Stomach smooth muscle (tissue), 2 donors: ENCODE results near the gene HRH3.

Experiments
- H3K27ac ChIP-seq: one replicate; pipeline ENCODE4 v1.7.0; 2013; ENCODE audit warnings: mild to moderate bottlenecking, low read length, inconsistent platforms
- H3K27me3 ChIP-seq, 2 donors: one replicate each; pipeline ENCODE4 v1.7.0; 2013; ENCODE audit warnings: low read length in 2 of 2; ENCODE audit not compliant: insufficient read depth in 2 of 2, control insufficient read depth in 1 of 2
- H3K36me3 ChIP-seq, 2 donors: one replicate each; pipeline ENCODE4 v1.7.0; 2013; ENCODE audit warnings: low read length in 2 of 2; ENCODE audit not compliant: control insufficient read depth in 2 of 2, insufficient read depth in 2 of 2
- H3K4me1 ChIP-seq: one replicate; pipeline ENCODE4 v1.7.0; 2013; ENCODE audit warnings: low read length; ENCODE audit not compliant: control insufficient read depth, insufficient read depth
- H3K4me3 ChIP-seq, 2 donors: one replicate each; pipeline ENCODE4 v1.7.0; 2013; ENCODE audit warnings: low read length in 2 of 2
- H3K9ac ChIP-seq, 2 donors: one replicate each; pipeline ENCODE4 v1.7.0; 2013; ENCODE audit warnings: low read length in 2 of 2, mild to moderate bottlenecking in 1 of 2
- H3K9me3 ChIP-seq, 2 donors: one replicate each; pipeline ENCODE4 v1.7.0; 2013; ENCODE audit warnings: low read length in 2 of 2; ENCODE audit not compliant: control insufficient read depth in 2 of 2
- donor health status: healthy.
- donor health status: Pancreatic carcinoma.

HRH3 gene

DNA sequence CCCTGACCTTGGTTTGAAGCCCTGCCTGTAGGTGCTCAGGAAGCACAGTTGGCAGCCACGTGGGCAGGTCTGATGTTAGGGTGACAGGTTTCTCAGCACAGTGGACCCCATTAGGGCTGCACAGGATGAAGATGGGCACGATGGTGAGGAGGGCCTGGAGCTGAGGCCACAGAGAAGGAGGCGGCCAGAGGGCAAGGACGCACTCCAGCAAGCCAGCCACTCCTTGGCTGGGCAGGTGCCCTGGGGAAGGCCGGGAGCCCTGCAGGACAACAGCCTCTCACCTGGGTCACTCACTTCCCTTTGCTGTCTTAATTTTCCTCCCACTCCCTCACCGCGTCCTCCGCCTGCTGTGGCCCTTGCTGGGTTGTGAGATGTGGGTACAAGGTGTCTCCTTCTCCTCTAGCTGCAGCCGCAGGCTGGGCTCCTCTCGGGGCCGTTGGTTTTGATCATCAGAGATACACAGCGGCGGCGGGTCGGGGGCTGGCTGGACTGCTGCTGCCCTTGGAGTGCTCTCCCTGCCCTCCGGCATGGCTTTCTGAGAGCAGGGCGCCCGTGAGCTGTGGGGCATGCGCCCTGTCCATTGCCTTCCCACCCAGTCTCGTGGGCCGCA is 23.9 kb upstream of the HRH3 start:
- no peak overlapping the region for H3K9ac ChIP-seq
- H3K27ac ChIP-seq = no peak overlapping the region
- H3K4me1 ChIP-seq = peaks cover 30% of the 10 kb centered on the region

DNA sequence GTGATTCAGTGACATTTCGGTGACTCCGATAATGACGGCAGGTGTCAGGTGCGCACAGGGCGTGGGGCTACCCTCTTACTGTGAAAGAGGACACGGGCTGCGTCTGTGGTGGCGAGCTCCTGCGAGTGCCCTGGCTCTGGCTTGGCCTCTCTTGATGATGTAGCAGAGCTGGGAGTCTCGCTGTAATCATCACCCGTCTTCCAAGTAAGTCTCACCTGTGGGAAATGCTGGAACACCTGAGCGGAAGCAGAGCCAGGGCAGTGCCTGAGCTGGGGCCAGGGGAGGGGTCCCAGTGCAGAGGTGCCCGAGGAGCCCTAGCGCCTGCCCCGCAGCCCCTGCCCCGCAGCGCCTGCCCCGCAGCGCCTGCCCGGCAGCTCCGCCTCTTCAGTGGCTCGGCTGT is 23.0 kb upstream of the HRH3 start:
- Histone ChIP-seq H3K27me3 (no peaks in the 10 kb centered on the region), H3K36me3 (peaks cover 0 to 9% of the 10 kb centered on the region in 2 donors), H3K27ac (no peak overlapping the region), H3K9me3 (no peaks in the 10 kb centered on the region), H3K4me1 (peaks cover 30% of the 10 kb centered on the region), H3K4me3 (no peak overlapping the region), H3K9ac (no peak overlapping the region)

More for the DNA sequence above, 23.9 kb upstream of the HRH3 start:
- Histone ChIP-seq H3K27me3 (no peaks in the 10 kb centered on the region), H3K36me3 (peaks cover 0 to 9% of the 10 kb centered on the region in 2 donors), H3K9me3 (no peaks in the 10 kb centered on the region), H3K4me3 (no peak overlapping the region)

DNA sequence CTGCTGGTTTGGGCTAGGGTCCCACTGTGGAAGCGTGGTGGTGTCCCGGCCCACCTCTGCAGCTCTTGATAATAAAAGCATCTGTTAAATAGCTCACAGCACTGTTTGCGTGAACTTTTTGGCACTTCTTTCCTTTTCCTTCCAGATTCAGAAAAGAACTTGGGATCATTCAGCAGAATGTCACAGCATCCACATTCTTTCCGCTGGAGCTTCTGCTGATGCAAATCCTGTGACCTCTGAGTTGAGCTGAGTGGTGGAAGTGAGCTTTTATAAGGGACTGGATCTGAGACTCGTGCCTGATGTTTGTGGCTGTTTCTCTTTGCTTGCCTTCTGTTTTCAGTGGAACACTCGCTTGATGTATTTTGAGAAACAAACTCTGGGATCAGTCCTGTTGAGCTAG is 22.1 kb upstream of the HRH3 start:
- H3K27ac ChIP-seq = no peak overlapping the region
- peaks cover 35% of the 10 kb centered on the region for H3K4me1 ChIP-seq
- H3K36me3 ChIP-seq = peaks cover 0 to 9% of the 10 kb centered on the region in 2 donors
- no peaks in the 10 kb centered on the region for H3K9me3 ChIP-seq
- no peak overlapping the region for H3K4me3 ChIP-seq
- no peak overlapping the region for H3K9ac ChIP-seq
- H3K27me3 ChIP-seq = no peaks in the 10 kb centered on the region

DNA sequence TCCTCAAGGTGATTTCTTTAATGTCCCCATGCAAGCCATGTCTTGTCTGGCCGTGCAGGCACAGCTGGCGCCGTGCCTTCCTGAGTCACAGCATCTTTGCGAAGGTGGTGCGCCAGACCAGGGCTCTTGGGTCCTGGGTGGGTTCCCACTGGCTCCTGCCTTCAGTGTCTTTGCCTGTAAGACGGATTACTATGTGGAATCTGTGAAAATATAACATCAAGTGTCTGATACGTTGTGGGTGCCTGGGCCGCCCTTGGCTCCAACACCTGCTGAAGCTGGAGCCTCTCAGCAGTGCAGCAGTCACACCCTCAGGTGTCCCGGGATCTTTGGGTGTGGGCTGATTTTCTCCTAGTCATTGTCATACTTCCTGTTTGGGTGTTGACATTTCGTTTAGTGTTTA is 21.4 kb upstream of the HRH3 start:
- H3K27ac ChIP-seq = no peak overlapping the region
- H3K4me1 ChIP-seq = peaks cover 28% of the 10 kb centered on the region
- no peaks in the 10 kb centered on the region for H3K27me3 ChIP-seq
- no peaks in the 10 kb centered on the region for H3K9me3 ChIP-seq
- H3K4me3 ChIP-seq = no peak overlapping the region
- H3K9ac ChIP-seq = no peak overlapping the region
- H3K36me3 ChIP-seq = peaks cover 0 to 9% of the 10 kb centered on the region in 2 donors

DNA sequence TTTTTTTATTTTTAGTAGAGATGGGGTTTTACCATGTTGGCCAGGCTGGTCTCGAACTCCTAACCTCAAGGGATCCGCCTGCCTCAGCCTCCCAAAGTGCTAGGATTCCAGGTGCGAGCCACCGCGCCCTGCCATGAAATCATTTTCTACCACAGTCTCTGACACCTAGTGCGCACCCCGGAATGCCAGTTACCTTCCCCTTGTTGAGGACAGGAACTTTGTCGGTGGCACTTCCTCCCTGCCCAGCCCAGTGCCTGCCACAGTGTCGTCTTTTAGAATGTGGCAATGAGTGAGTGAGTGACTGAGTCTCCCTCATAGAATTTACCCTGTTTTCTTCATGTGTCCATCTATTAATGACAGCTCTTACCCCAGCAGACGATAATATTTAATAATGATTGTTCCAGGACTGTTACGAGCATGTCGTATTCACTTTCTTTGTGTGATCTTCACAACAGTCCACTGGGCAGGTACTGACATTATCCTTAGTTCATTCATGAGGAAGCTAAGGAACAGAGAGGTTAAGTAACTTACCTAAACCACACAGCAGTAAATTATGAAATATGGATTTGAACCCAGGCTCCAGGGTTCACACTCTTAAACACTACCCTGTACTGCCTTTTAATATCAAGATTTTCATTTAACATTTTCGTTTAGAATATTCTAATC is 20.1 kb upstream of the HRH3 start:
- H3K9ac ChIP-seq = no peak overlapping the region
- H3K4me1 ChIP-seq = peaks cover 26% of the 10 kb centered on the region
- no peaks in the 10 kb centered on the region for H3K27me3 ChIP-seq
- H3K4me3 ChIP-seq = no peak overlapping the region
- peaks cover 0 to 7% of the 10 kb centered on the region in 2 donors for H3K36me3 ChIP-seq
- H3K27ac ChIP-seq = no peak overlapping the region
- H3K9me3 ChIP-seq = no peaks in the 10 kb centered on the region

DNA sequence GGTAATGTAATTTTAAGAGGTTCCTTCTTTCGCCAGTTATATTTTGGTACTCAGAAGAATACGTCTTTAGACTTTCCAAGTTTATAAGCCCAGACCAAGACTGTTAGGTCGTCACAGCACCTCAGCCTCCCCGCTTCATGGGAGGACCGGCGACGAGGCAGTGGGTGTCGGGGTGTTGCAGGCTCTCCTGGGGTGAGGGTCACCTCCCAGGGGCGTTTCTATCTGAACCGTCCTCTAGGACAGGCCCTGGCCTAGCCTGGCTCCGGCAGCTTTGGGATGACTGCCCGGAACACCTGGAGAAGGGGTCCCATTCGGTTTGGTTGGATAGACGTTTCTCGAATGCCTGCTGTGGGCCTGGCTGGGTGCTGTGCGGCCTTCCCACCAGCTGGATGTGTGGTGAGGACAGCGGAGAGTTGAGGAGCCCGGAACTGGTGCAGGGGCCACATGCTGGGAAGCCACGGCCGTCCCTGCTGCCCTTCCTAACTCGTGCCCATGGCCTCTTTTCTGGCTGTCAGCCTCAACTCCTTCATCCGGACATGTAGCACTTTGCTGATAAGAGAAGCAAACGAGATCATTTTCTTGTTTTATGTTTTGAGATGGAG is 19.3 kb upstream of the HRH3 start:
- H3K4me3 ChIP-seq = peak overlapping the region; percentile 71 to 85
- H3K27me3 ChIP-seq = no peaks in the 10 kb centered on the region
- H3K36me3 ChIP-seq = peaks cover 0 to 4% of the 10 kb centered on the region in 2 donors
- peaks cover 22% of the 10 kb centered on the region for H3K4me1 ChIP-seq
- H3K9me3 ChIP-seq = no peaks in the 10 kb centered on the region
- H3K27ac ChIP-seq = peak overlapping the region; percentile 37
- peak overlapping the region; percentile 73 to 75 for H3K9ac ChIP-seq

DNA sequence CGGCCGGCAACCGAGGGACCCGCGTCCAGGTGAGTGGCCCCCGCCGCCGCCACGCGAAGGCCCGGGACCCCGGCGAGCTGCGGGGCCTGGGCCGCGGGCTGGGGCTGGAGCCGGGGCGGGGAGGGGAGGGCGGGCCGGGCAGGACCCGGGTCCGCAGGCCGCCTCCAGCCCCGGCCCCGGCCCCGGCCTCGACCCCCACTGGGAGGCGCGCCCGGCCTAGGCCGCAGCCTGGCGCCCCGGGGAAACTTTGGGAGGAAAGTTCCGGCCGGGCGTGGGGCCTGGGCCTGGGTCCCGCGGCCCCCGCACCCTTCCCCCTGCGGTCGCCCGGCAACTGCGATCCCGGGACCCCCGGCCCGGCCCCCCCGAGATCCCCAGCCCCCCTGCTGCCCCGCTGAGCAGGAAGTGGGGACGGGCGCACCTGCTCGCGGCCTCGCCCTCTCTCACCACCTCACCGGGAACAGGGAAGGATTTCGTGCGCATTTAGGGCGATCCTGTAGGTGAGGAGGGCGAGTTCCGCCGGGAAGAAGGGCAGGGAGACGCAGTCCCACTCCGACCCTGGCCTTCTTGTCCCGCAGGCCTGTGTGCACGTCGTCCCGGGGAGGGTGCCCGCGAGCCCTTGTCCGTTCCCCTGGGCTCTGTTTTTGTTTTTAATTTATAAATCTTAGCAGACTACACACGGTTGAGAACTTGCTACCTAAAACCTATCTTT is 18.6 kb upstream of the HRH3 start:
- Histone ChIP-seq H3K9ac (peak overlapping the region; percentile 73 to 75), H3K27me3 (peaks cover 3 to 4% of the 10 kb centered on the region in 2 donors), H3K4me1 (peaks cover 22% of the 10 kb centered on the region), H3K9me3 (no peaks in the 10 kb centered on the region), H3K4me3 (peak overlapping the region; percentile 71 to 85), H3K36me3 (peaks cover 0 to 4% of the 10 kb centered on the region in 2 donors), H3K27ac (peak overlapping the region; percentile 37)

DNA sequence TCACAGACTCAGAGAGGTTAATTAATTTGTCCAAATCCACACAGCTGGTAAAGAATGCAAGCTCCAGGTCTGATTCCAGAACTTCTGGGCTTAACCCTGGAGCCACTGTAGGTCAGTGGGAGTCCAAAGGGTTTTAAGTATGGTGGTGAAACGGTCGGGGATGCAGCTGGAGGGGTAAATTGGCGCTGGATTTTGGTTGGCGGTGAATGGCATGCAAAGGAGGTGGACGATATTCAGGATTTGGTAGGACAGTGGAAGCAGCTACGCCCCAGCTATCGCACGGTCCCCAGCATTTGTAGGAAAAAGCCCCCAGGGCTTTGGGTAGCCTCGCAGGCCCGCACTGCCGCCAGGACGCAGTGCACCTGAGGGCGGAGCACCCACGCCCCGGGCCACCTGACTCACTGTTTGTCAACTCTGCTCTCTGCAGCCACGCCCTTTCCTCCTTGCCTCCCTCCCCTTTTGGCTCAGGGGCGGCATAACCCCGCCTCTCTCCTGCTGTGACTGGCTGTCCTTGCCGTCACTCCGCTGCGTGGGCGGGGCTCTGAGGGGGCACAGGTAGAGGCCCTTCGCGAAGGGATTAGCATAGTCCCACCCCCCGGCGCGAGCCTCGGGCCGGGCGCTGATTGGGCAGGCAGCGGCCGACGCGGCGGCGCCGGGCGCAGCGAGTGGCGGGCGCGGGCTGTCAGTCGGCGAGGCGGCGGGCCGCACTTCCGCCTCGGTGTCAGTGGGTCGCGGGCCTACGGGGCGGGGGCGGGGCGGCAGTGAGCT is 17.9 kb upstream of the HRH3 start, which contains the start of gene OSBPL2:
OSBPL2 (plus strand) TSS at position 721 of the 768 bp plus-strand sequence. CDS start 17,664 bp downstream, outside the sequence.
- peak within 1 kb of the TSS; percentile 37 for H3K27ac ChIP-seq
- peaks cover 22% of the 10 kb centered on the region for H3K4me1 ChIP-seq
- no peaks in the 10 kb centered on the region for H3K9me3 ChIP-seq
- H3K36me3 ChIP-seq = peaks cover 0 to 4% of the 10 kb centered on the region in 2 donors
- peak within 1 kb of the TSS; percentile 73 to 75 for H3K9ac ChIP-seq
- peaks cover 5 to 10% of the 10 kb centered on the region in 2 donors for H3K27me3 ChIP-seq
- H3K4me3 ChIP-seq = peak within 1 kb of the TSS; percentile 71 to 85

DNA sequence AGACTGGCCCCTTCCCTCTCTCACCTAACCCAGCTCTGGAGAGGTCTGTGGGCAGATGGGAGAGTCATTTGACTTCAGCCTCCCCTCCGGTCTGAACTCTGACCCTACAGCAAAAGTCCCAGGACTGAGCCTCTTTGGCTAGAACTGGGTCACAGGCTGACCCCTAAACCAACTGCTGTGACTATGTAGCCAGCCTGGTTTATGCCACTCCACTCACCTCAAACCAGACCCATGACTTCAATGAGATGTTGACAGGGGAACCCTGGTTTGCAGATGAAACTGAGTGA is 17.4 kb upstream of the HRH3 start:
- Histone ChIP-seq H3K4me1 (peaks cover 22% of the 10 kb centered on the region), H3K27me3 (peaks cover 9 to 11% of the 10 kb centered on the region in 2 donors), H3K36me3 (no peaks in the 10 kb centered on the region), H3K27ac (no peak overlapping the region), H3K9ac (no peak overlapping the region), H3K9me3 (no peaks in the 10 kb centered on the region), H3K4me3 (peak overlapping the region; percentile 62 to 85)
